GM19025 (cell line): ENCODE data around the gene ZBTB7B.
A peak's percentile ranks its signal among the peaks of the same experiment; 100 is the strongest.
"Not testable (repeated sequence)": the region's sequence is repeated elsewhere in the genome, so short reads cannot be mapped to it uniquely, and the experiment has no call there.

Experiments used
- ATAC-seq: cut with Tn5 transposase; IDR thresholded peaks from one replicate; pipeline ENCODE4 v1.9.1; 2021; ENCODE audit warnings: mild to moderate bottlenecking, low read depth, moderate library complexity; ENCODE audit not compliant: unreplicated experiment

ZBTB7B gene

GRCh38 chr1:154986736-154987135, 15.9 kb upstream of the ZBTB7B start:
- not testable (repeated sequence) for ATAC-seq

GRCh38 chr1:154987326-154987725, 15.3 kb upstream of the ZBTB7B start:
- ATAC-seq, result no peak

DNA sequence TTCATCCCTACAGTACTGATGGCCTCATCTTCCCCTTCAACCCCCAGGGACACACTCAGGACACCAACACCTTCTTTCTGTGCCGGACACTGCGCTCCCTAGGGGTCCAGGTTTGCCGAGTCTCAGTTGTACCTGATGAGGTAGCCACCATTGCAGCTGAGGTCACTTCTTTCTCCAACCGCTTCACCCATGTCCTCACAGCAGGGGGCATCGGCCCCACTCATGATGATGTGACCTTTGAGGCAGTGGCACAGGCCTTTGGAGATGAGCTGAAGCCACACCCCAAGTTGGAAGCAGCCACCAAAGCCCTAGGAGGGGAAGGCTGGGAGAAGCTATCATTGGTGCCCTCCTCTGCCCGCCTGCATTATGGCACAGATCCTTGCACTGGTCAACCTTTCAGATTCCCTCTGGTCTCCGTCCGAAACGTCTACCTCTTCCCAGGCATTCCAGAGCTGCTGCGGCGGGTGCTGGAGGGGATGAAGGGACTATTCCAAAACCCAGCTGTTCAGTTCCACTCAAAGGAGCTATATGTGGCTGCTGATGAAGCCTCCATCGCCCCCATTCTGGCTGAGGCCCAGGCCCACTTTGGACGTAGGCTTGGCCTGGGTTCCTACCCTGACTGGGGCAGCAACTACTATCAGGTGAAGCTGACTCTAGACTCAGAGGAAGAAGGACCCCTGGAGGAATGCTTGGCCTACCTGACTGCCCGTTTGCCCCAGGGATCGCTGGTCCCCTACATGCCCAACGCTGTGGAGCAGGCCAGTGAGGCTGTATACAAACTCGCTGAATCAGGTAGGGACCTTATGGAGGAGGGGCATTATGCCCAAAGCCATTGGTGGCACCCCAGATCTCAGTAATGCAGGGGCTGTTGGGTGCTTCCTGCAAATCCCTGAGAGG, 14.3 kb upstream of the ZBTB7B start:
- ATAC-seq, result no peak

DNA sequence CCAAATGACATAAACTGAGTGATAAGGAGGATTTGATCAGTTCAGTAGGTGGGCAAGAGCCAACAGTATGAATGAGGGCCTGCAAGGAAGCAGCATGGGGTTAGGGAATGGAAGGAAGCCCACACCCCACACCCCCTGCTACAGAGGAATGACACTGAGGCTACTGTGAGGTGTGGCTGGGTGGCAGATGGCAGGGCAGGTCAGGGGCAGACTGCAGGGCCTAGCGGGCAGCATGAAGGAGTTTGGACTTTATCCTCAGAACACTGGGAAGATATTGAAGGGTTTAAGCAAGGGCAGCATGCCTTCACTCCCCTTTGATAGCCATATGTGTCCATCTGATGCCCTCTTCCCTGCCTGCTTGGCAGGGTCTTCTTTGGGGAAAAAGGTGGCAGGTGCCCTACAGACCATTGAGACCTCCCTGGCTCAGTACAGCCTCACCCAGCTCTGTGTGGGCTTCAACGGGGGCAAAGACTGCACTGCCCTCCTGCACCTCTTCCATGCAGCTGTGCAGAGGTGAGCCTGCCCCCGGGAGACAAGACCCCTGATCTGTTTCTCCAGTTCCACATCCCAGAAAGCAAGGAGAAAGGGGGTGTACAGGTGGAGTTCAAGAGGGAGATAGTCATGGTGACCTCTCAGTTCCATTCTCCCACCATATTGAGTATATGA, 13.3 kb upstream of the ZBTB7B start:
- no peak for ATAC-seq

DNA sequence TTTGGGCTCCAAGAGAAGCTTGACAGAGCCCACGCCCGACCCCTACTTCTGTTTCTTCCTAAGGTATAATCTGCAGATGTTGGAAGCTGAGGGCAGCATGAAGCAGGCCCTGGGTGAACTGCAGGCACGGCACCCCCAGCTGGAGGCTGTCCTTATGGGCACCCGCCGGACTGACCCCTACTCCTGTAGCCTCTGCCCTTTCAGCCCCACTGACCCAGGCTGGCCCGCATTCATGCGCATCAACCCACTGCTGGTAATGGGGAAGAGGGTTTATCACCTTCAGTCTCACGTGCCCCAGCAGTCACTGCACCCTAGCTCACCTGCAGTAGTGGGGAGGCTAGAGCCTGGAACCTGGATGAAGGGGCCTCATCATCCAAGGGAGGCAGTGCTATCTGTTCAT, 12.3 kb upstream of the ZBTB7B start:
- ATAC-seq, result no peak

DNA sequence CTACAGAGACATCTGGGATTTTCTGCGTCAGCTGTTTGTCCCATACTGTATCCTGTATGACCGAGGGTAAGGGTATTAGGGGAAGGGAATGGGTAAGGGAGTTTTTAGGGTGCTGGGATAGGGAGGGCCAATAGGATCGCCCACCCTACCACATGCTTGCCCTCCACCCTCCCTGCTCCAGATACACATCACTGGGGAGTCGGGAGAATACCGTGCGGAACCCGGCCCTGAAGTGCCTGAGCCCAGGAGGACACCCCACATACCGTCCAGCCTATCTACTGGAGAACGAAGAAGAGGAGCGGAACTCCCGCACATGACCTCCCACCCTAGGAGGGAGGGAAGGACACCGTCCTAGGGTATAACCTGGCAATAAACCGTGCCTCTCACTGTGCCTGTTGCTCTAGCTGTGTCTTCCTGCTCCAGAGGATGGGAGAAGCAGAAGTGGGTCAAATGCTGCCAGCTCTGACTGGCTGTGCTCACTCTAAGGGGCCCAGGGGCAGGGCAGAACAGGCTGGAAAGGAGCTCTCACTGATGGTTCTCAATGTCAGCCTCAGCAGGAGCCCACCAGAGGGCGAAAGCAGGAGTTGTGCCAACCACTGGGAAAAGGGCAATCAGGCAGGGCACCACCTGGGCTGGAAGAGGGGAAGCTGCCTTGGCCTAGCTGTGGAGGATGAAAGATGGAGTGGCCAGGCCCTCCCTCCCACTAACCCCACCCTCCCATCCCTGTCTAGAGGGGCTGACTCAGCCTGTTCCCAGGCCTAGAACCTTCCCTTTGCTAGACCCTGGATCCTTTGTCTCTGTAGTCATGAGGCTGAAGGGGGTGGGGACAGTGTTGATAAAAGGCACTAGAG, 9.7 kb upstream of the ZBTB7B start:
- ATAC-seq, result no peak

DNA sequence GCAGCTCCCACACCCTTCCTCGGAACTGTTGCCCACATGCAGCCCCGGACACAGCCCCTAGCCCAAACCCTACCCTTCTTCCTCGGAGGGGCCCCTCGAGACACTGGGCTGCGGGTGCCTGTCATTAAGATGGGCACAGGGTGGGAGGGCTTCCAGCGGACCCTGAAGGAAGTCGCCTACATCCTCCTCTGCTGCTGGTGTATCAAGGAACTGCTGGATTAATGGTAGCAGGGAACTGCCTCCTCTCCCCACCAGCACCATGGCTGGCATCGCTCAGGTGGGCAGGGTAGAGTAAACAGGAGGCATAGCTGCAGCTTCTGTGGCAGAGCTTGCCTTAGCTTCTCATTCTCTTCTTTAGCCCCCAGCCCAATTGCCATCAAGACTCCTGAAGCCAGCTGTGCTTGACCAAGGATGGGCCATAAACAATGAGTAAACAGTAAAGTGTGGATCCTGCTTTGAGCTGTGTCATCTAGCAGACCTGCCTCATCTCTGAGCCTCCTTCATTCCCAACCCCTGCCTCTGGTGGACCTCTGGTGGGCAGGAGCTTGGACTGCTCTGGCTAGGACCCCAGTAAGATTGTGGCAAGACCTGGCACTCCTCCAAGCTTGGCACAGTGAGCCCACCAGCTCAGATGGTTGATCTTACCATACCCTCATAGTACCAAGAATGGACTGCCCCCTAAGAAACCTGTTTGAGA, 8.9 kb upstream of the ZBTB7B start, which contains the start of gene LENEP:
TSS of gene LENEP (plus strand) at position 15 of the 697 bp plus-strand sequence. CDS start at position 37, 22 bp downstream.
- ATAC-seq, result no peak

GRCh38 chr1:154994269-154994587, 8.4 kb upstream of the ZBTB7B start:
- ATAC-seq, result no peak

- no peak for ATAC-seq
Observed at GRCh38 chr1:154994591-154994990, 8.0 kb upstream of the ZBTB7B start.

- ATAC-seq, result not testable (repeated sequence)
Observed at GRCh38 chr1:154995301-154995983, 7.2 kb upstream of the ZBTB7B start.

DNA sequence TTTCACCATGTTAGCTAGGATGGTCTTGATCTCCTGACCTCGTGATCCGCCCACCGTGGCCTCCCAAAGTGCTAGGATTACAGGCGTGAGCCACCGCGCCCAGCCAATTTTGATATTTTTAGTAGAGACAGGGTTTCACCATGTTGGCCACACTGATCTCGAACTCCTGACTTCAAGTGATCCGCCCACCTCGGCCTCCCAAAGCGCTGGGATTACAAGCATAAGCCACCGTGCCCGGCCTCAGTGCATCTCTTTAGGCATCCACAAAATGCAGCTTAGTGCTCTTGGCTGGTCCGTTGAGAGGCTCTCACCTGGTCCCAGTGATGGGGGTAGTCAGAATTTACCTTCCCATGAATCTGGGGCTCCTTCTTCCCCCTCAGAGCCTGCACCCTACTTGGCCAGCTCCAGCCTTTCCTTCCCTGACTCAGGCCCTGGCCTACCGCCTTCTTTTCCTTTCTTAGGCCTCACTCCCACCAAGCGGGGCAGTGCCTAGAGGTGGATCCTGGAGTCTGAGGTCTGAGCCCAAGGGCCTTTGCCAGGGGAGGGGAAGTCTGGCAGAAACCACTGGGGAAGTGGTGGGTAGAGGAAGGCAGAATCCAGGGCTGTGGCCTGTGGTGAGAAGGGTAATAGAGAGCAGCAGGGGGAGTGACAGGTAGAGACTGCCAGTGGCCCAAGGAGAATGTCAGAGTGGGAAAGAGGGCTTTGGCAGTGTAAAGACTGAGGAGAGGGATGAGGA, 5.5 kb upstream of the ZBTB7B start:
- no peak for ATAC-seq

- no peak for ATAC-seq
Observed at GRCh38 chr1:154998201-154998780, 4.3 kb upstream of the ZBTB7B start.

DNA sequence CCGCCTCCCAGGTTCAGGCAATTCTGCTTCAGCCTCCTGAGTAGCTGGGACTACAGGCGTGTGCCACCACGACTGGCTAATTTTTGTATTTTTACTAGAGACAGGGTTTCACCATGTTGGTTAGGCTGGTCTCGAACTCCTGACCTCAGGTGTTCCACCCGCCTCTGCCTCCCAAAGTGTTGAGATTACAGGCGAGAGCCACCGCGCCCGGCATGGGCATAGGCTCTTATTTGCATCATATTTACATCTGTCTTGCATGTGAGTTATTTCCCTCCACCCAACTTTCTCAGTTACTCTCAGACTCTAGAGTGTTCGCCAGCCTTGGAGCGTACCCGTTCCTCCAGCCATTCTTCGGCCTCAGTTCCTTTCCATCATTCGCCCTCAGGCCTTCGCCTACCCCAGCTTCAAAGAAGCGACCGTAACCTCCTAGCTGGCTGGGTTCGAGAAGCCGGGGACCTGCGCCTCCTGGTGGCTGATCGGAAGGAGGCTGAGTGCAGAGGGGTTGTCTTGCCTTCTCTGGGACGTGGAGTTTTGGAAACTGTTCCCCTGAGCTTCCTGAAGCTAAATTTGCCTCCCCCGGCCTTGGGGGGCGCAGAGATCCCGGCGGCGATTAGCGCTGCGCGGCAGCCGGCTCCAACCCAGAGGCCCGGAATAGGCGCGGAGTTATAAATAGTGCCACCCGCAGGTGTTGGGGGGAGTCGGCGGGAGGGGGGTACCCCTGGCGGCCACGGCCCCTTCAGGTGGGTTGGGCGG, 3.6 kb upstream of the ZBTB7B start:
- ATAC-seq, result no peak

GRCh38 chr1:154999571-155000410, 2.8 kb upstream of the ZBTB7B start:
- ATAC-seq, result no peak

GRCh38 chr1:155000411-155000725, 2.2 kb upstream of the ZBTB7B start:
- ATAC-seq, result no peak

DNA sequence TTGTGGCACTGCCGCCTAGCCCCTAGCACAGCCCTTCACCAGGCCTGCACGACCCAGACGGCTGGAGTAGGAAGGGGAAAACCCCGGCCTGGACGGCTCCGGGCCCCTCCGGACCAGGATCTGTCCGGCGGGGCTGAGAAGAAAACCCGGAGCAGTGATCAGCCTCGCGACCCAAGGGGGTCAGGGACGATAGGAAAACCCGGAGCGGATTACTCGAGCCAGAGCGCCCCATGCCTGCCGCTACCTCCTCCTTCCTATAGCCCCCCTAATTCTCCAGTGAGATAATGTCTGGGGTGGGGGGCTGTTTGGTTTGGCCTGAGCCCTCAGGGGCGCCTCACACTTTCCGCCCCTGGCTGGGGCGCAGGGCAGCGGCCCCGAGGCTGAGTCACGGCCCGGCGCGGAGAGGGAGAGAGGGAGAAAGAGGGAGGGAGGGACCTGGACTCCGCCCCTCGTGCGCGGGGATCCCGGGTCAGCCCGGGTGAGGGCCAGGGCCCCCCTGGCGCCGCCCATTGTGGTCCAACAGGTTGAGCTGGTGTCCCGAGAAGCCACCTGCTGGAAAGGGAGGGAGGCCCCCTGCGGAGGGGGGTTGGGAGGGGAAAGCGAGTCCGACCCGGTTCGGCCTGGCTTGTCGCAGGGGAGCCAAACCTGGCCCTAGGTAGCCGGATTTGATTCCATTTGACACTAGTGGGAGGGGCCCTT, 1.7 kb upstream of the ZBTB7B start:
- ATAC-seq, result peak; percentile 31

- no peak for ATAC-seq
Observed at GRCh38 chr1:155001425-155001674, 1.3 kb upstream of the ZBTB7B start.
